IMR-90 (cell line): ENCODE data around the gene EPN1.

Source experiments
- CEBPB ChIP-seq: IDR thresholded peaks from 2 replicates; pipeline ENCODE4 v1.6.1; 2012; ENCODE audit warnings: low read depth, low read length, improper control_type of control experiment
- CTCF ChIP-seq: conservative IDR thresholded peaks from 2 replicates; pipeline ENCODE4 v1.5.1; 2012; ENCODE audit warnings: mild to moderate bottlenecking, low read depth, low read length, improper control_type of control experiment
- POLR2A ChIP-seq: IDR thresholded peaks from 2 replicates; pipeline ENCODE4 v1.6.1; 2012; ENCODE audit warnings: mild to moderate bottlenecking, low read depth, low read length
- USF2 ChIP-seq: fragments of 150-350 bp; IDR thresholded peaks from 2 replicates; pipeline ENCODE4 v1.6.1; 2017; ENCODE audit warnings: mild to moderate bottlenecking, antibody characterized with exemption, low read length, low read depth

- TF ChIP-seq POLR2A = no peak
- TF ChIP-seq CEBPB = no peak
- TF ChIP-seq USF2 = no peak
- no peak for TF ChIP-seq CTCF
Observed at GRCh38 chr19:55666343-55667005, 8.6 kb upstream of the EPN1 start.
